A549 (cell line): ENCODE measurements around the gene EFCAB7.

Experiments used
- BHLHE40 ChIP-seq: IDR thresholded peaks from 2 replicates; pipeline ENCODE4 v1.6.1; 2012; ENCODE audit warnings: low read depth, low read length, inconsistent platforms
- CTCF ChIP-seq: fragments of >200 bp; sonication (Bioruptor Twin); formaldehyde crosslinking; IDR thresholded peaks from 3 replicates; pipeline ENCODE4 v1.5.1; 2016
- E2F6 ChIP-seq: IDR thresholded peaks from 2 replicates; pipeline ENCODE4 v1.6.1; 2012; ENCODE audit warnings: low read depth, borderline replicate concordance
- EP300 ChIP-seq, 2 experiments: fragments of >200 bp; sonication (Bioruptor Twin); formaldehyde crosslinking; IDR thresholded peaks; 2 replicates in 1 of 2; 3 replicates in 1 of 2; pipeline ENCODE4 v1.6.1; 2016 to 2017
- KDM5A ChIP-seq: fragments of 200-600 bp; sonication (generic); IDR thresholded peaks from 2 replicates; pipeline ENCODE4 v1.6.1; 2016; ENCODE audit warnings: antibody characterized with exemption, mild to moderate bottlenecking
- PHF8 ChIP-seq: fragments of 200-600 bp; sonication (generic); IDR thresholded peaks from 2 replicates; pipeline ENCODE4 v1.6.1; 2016; ENCODE audit warnings: low read depth, mild to moderate bottlenecking, antibody characterized with exemption, moderate library complexity, borderline replicate concordance
- TF ChIP-seq, protein P1 (sequence below): fragments of 200-600 bp; sonication (generic); IDR thresholded peaks from 2 replicates; pipeline ENCODE4 v1.6.1; 2016; ENCODE audit warnings: antibody characterized with exemption, mild to moderate bottlenecking, moderate library complexity
- TF ChIP-seq, protein P2 (sequence below): fragments of >200 bp; sonication (Bioruptor Twin); formaldehyde crosslinking; IDR thresholded peaks from 3 replicates; pipeline ENCODE4 v1.6.1; 2016

DNA sequence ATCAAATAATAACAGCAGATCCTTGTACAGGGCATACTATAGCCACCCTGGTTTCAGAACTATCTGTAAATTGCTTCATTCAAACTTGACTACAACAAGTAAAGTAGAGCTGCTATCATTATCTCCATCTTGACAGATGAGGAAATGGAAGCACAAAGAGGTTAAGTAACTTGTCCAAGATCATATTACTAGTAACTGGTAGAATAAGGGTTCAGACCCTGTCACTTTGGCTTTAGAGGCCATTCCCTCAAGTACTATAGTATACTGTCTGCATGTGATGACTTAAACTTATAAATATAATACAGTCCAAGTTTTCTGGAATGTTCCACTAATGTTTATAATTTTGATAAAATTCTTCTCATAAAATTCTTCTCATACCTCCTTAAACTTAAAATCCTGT lies 94.7 kb downstream of the EFCAB7 start:
- TF ChIP-seq E2F6 (no peak), PHF8 (no peak), BHLHE40 (no peak), CTCF (no peak), KDM5A (no peak), EP300 (IDR thresholded peaks at IDR 0.05) (no peak)
- TF ChIP-seq, protein P1, sequence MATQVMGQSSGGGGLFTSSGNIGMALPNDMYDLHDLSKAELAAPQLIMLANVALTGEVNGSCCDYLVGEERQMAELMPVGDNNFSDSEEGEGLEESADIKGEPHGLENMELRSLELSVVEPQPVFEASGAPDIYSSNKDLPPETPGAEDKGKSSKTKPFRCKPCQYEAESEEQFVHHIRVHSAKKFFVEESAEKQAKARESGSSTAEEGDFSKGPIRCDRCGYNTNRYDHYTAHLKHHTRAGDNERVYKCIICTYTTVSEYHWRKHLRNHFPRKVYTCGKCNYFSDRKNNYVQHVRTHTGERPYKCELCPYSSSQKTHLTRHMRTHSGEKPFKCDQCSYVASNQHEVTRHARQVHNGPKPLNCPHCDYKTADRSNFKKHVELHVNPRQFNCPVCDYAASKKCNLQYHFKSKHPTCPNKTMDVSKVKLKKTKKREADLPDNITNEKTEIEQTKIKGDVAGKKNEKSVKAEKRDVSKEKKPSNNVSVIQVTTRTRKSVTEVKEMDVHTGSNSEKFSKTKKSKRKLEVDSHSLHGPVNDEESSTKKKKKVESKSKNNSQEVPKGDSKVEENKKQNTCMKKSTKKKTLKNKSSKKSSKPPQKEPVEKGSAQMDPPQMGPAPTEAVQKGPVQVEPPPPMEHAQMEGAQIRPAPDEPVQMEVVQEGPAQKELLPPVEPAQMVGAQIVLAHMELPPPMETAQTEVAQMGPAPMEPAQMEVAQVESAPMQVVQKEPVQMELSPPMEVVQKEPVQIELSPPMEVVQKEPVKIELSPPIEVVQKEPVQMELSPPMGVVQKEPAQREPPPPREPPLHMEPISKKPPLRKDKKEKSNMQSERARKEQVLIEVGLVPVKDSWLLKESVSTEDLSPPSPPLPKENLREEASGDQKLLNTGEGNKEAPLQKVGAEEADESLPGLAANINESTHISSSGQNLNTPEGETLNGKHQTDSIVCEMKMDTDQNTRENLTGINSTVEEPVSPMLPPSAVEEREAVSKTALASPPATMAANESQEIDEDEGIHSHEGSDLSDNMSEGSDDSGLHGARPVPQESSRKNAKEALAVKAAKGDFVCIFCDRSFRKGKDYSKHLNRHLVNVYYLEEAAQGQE, result no peak
- TF ChIP-seq, protein P2, sequence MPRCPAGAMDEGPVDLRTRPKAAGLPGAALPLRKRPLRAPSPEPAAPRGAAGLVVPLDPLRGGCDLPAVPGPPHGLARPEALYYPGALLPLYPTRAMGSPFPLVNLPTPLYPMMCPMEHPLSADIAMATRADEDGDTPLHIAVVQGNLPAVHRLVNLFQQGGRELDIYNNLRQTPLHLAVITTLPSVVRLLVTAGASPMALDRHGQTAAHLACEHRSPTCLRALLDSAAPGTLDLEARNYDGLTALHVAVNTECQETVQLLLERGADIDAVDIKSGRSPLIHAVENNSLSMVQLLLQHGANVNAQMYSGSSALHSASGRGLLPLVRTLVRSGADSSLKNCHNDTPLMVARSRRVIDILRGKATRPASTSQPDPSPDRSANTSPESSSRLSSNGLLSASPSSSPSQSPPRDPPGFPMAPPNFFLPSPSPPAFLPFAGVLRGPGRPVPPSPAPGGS, result no peak
